Activated naive CD8-positive, alpha-beta T cell (primary cell): ENCODE results near the gene ATP2A1.
A peak's percentile ranks its signal among the peaks of the same experiment; 100 is the strongest.

Experiments
- H3K27ac Mint-ChIP-seq: one replicate; pipeline ENCODE4 v1.8.0; 2021; ENCODE audit warnings: mixed read lengths
- H3K27me3 Mint-ChIP-seq: one replicate; pipeline ENCODE4 v1.8.0; 2021; ENCODE audit warnings: mixed read lengths
- H3K36me3 Mint-ChIP-seq: one replicate; pipeline ENCODE4 v1.8.0; 2021; ENCODE audit warnings: mixed read lengths
- H3K4me1 Mint-ChIP-seq: one replicate; pipeline ENCODE4 v1.8.0; 2021; ENCODE audit warnings: low read depth, mixed read lengths
- H3K4me3 Mint-ChIP-seq: one replicate; pipeline ENCODE4 v1.8.0; 2021; ENCODE audit warnings: mild to moderate bottlenecking, mixed read lengths
- H3K9me3 Mint-ChIP-seq: one replicate; pipeline ENCODE4 v1.8.0; 2021; ENCODE audit warnings: low read depth, mixed read lengths

ATP2A1 gene

DNA sequence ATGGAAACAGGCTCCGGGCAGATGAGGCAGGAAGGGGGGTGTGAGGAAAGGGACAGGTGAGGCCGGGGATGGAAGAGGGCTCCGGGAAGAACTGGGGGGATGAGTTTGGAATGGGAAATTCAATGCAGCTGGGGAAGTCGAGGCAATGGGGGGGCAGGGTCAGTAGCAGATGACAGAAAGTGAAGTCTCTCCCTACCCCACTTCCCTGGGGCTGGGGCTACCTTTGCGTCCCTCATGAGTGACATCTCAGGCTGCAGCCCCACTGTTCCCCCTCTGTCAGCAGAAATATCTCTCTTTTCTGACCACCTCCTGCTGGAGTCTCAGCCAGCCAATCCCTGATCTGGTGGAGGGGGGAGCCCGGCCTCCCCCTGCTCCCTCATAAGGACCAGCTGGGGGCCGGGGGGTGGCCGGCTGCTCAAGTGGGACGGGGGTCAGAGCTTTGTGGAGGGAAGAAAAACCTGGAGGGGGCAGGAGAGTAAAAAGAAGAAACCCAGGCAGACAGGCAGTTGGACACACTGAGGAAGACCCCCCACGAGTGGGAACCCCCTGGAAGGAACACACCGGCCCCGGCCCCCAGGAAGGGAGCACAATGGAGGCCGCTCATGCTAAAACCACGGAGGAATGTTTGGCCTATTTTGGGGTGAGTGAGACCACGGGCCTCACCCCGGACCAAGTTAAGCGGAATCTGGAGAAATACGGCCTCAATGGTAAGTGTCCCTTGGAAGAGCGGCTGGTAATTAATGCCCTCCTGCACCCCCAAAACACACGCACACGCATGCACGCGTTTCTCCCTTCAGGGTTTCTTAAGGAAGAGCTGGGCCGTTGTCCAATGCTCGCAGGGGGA lies at the start of gene ATP2A1:
ATP2A1 (plus strand) TSS at position 406 of the 844 bp plus-strand sequence; CDS start at position 590, 184 bp downstream.
- Mint-ChIP-seq H3K4me1 (peaks cover 9% of the 10 kb centered on the region), H3K9me3 (no peaks in the 10 kb centered on the region), H3K27me3 (peaks cover 9% of the 10 kb centered on the region), H3K27ac (peak within 1 kb of the TSS; percentile 83), H3K4me3 (peak within 1 kb of the TSS; percentile 89), H3K36me3 (no peaks in the 10 kb centered on the region)

DNA sequence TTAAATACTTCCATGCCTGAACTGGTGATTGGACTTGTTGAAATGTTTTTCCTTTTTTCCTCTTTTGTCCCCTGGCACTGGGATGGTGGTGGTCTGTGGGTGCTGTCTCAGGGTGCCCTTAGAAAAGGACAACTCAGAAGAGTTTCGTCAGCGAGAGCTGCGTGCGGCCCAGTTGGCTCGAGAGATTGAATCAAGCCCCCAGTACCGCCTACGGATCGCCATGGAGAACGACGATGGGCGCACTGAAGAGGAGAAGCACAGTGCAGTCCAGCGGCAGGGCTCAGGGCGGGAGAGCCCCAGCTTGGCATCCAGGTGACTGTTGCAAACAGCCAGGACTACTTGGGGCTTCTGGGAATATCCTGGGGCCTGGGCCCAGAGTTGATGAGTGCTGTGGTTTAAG lies 48.5 kb upstream of the ATP2A1 start:
- Mint-ChIP-seq H3K4me3 (no peak overlapping the region), H3K27me3 (no peaks in the 10 kb centered on the region), H3K36me3 (peaks cover 14% of the 10 kb centered on the region), H3K27ac (no peak overlapping the region), H3K9me3 (no peaks in the 10 kb centered on the region), H3K4me1 (peaks cover 46% of the 10 kb centered on the region)

GRCh38 chr16:28830531-28830930 lies 47.8 kb upstream of the ATP2A1 start:
- Mint-ChIP-seq H3K27me3 (no peaks in the 10 kb centered on the region), H3K4me3 (no peak overlapping the region), H3K36me3 (peaks cover 10% of the 10 kb centered on the region), H3K27ac (peak overlapping the region; percentile 50), H3K9me3 (no peaks in the 10 kb centered on the region), H3K4me1 (peaks cover 39% of the 10 kb centered on the region)

GRCh38 chr16:28834349-28834748 lies 43.9 kb upstream of the ATP2A1 start:
- no peaks in the 10 kb centered on the region for H3K9me3 Mint-ChIP-seq
- H3K27me3 Mint-ChIP-seq, result no peaks in the 10 kb centered on the region
- H3K4me3 Mint-ChIP-seq, result no peak overlapping the region
- H3K27ac Mint-ChIP-seq, result no peak overlapping the region
- peaks cover 7% of the 10 kb centered on the region for H3K36me3 Mint-ChIP-seq
- peaks cover 12% of the 10 kb centered on the region for H3K4me1 Mint-ChIP-seq

DNA sequence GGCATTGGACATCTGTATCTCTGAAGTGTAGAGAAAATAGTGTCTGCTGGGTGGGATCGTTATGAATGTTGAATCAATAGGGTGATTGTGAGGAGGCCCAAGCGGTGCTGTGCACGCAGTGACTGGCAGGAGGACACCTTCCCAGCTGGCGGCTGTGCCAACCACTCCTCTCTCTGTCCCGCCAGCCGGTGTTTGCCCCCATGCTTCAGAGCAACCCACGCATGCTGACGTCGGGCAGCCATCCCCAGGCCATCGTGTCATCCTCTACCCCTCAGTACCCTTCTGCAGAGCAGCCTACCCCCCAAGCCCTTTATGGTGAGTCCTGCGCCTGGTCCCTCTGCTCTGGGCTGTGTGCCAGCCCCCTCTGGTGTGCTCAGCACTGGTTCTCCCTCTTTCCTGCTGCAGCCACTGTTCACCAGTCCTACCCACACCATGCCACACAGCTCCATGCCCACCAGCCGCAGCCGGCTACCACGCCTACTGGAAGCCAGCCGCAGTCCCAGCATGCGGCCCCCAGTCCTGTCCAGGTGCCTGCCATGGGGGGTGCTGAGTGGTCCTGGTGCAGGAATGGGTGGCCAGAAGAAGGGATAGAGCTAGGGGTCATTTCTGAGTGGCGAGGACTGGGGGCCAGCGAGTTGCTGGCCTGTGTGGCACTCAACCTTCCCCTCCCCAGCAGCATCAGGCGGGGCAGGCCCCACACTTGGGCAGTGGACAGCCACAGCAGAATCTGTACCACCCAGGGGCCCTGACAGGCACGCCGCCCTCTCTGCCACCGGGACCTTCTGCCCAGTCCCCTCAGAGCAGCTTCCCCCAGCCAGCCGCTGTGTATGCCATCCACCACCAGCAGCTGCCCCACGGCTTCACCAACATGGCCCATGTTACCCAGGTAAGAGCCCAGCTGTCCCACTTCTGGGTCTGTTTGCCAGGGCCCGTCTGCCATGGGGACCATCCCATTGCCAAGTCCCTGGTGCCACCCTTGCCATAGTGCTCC lies 43.1 kb upstream of the ATP2A1 start:
- Mint-ChIP-seq H3K27ac (peak overlapping the region; percentile 34), H3K27me3 (no peaks in the 10 kb centered on the region), H3K4me3 (no peak overlapping the region), H3K9me3 (no peaks in the 10 kb centered on the region), H3K36me3 (peaks cover 7% of the 10 kb centered on the region), H3K4me1 (peaks cover 10% of the 10 kb centered on the region)

DNA sequence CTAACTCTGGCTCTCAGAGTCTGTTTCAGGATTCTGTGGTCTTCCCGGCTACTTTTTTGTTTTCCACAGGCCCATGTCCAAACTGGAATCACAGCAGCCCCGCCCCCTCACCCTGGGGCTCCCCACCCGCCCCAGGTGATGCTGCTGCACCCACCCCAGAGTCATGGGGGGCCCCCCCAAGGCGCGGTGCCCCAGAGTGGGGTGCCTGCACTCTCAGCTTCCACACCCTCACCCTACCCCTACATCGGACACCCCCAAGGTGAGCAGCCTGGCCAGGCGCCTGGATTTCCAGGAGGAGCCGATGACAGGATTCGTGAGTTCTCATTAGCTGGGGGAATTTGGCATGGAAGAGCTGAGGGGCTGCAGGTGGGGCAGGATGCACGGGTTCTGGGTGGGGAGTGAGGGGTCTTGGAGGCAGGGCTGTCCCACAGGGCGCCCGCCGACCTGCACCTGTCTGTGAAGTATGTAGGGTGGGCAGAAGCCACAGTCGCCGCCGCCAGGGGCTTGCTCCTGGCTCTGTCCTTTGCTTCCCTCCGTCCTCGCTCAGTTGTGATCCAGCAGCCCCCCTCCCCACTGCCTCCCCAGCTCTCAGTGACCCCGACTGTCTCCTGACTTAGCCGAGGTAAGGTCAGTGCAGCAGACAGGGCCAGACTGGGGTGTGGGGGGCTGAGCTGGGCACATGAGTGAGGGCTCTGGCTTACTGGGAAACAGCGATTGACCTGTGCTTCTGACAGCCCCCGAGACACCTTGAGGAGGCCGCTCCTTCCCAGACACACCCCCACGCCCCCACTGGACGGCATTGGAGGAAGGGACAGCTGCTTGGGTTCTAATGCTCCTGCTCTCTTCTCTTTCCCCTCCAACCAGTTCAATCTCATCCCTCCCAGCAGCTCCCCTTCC lies 42.2 kb upstream of the ATP2A1 start:
- no peaks in the 10 kb centered on the region for H3K27me3 Mint-ChIP-seq
- no peaks in the 10 kb centered on the region for H3K9me3 Mint-ChIP-seq
- no peak overlapping the region for H3K27ac Mint-ChIP-seq
- H3K36me3 Mint-ChIP-seq, result peaks cover 7% of the 10 kb centered on the region
- peaks cover 6% of the 10 kb centered on the region for H3K4me1 Mint-ChIP-seq
- H3K4me3 Mint-ChIP-seq, result no peak overlapping the region

DNA sequence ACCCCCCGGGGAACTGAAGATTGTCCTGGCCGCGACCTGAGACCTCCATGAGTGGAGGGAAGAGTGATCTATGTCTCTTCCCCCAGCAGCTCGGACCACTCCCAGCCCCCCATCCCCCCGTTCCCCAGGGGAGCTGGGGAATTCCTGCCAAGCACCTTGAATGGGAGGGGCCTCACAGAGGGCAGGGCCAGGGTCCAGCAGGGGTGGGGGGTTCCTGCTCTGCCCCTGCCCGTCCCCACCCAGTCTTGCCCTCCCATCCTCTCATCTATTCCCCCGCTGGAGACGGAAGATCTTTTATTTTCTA lies 41.6 kb upstream of the ATP2A1 start:
- no peaks in the 10 kb centered on the region for H3K9me3 Mint-ChIP-seq
- peaks cover 7% of the 10 kb centered on the region for H3K36me3 Mint-ChIP-seq
- H3K27ac Mint-ChIP-seq, result no peak overlapping the region
- H3K4me1 Mint-ChIP-seq, result peaks cover 6% of the 10 kb centered on the region
- no peaks in the 10 kb centered on the region for H3K27me3 Mint-ChIP-seq
- no peak overlapping the region for H3K4me3 Mint-ChIP-seq

DNA sequence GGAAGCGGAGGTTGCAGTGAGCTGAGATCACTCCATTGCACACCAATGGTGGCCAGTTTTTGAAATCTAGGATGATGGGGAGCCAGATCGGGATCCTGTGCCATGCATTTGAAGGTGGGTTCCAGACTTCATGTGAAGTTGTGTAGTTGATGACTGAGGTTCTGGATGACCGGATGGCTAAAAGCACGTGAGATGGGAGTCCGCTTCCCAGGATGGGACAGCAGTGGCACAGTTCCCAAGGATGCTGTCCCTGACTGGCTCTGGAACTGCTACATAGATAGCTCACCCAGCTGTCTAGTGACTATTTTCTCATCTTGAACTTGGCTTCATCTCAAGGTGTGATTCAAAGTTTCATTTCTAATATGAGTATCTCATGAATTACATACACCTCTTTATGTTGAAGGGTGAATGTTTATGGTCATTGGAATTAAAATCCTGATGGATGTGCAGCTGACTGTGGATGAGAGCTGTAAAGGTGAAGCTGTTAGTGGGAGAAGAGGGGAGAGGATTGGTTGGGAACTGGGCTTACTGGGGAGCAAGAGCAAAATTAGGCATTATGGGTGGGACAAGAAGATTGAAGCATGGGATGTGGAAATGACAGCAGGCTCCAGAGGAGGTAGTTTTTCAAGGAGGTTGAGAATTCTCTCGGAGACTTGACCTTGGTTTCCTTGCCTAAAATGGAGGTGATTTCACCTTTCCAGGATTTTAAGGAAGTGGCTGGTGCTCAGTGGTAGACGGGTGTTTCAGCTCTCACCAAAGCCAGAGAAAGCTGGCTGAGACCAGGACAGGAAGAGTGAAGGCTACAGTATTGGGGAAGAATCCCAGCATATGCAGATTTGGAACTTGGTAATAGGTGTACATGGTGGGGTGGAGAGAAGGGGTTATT lies 40.4 kb upstream of the ATP2A1 start:
- H3K9me3 Mint-ChIP-seq, result no peaks in the 10 kb centered on the region
- peaks cover 6% of the 10 kb centered on the region for H3K4me1 Mint-ChIP-seq
- H3K4me3 Mint-ChIP-seq, result no peak overlapping the region
- H3K27ac Mint-ChIP-seq, result peak overlapping the region; percentile 83
- peaks cover 6% of the 10 kb centered on the region for H3K36me3 Mint-ChIP-seq
- no peaks in the 10 kb centered on the region for H3K27me3 Mint-ChIP-seq

- Mint-ChIP-seq H3K4me3 (no peak overlapping the region), H3K9me3 (no peaks in the 10 kb centered on the region), H3K36me3 (peaks cover 6% of the 10 kb centered on the region), H3K27me3 (no peaks in the 10 kb centered on the region), H3K4me1 (peaks cover 7% of the 10 kb centered on the region), H3K27ac (peak overlapping the region; percentile 83)
Measured at GRCh38 chr16:28838558-28838918, 39.8 kb upstream of the ATP2A1 start.

DNA sequence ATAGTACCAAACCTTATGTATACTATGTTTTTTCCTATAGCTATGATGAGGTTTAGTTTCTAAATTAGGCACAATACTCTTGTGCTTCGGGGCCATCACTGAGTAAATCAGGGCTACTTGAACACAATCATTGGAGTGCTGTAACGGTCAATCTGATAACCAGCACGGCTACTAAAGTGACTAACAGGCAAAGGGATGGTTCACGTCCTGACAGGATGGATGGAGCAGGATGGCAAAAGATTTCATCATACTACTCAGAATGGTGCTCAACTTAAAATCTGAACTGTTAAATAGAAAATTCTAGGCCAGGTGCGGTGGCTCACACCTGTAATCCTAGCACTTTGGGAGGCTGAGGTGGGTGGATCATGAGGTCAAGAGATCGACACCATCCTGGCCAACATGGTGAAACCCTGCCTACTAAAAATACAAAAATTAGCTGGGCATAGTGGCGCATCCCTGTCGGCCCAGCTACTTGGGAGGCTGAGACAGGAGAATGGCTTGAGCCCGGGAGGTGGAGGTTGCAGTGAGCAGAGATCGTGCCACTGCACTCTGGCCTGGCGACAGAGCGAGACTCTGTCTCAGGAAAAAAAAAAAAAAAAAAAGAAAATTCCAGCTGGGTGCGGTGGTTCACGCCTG lies 39.2 kb upstream of the ATP2A1 start:
- Mint-ChIP-seq H3K36me3 (peaks cover 5% of the 10 kb centered on the region), H3K9me3 (no peaks in the 10 kb centered on the region), H3K4me3 (no peak overlapping the region), H3K27me3 (no peaks in the 10 kb centered on the region), H3K4me1 (peaks cover 7% of the 10 kb centered on the region), H3K27ac (peak overlapping the region; percentile 64)

DNA sequence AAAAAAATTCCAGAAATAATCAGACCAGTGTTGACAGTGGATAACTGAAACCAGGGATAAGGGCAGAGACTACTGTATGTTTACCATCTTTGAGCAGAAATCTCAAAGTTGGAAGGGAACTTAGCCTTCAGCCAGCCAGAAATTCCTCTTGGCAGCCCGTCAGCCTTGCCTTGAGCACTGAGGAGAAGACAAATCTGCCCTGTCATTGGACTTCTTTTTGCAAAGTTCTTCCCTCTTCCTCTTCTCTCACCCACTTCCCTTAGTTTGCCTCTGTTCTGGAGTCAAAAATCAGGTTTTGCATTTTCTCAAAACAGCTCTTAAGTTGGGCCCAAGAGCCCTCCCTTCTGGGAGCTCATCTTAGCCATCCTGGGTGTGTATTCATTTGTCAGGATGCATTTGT lies 38.4 kb upstream of the ATP2A1 start:
- no peaks in the 10 kb centered on the region for H3K27me3 Mint-ChIP-seq

GRCh38 chr16:28842696-28843095 lies 35.6 kb upstream of the ATP2A1 start:
- peak overlapping the region; percentile 44 for H3K4me3 Mint-ChIP-seq
- no peak overlapping the region for H3K27ac Mint-ChIP-seq
- peaks cover 32% of the 10 kb centered on the region for H3K4me1 Mint-ChIP-seq
- peaks cover 11% of the 10 kb centered on the region for H3K36me3 Mint-ChIP-seq
- no peaks in the 10 kb centered on the region for H3K9me3 Mint-ChIP-seq
- H3K27me3 Mint-ChIP-seq, result no peaks in the 10 kb centered on the region

More for the DNA sequence above, 38.4 kb upstream of the ATP2A1 start:
- Mint-ChIP-seq H3K27ac (peak overlapping the region; percentile 54), H3K36me3 (peaks cover 5% of the 10 kb centered on the region), H3K4me1 (peaks cover 14% of the 10 kb centered on the region), H3K4me3 (no peak overlapping the region), H3K9me3 (no peaks in the 10 kb centered on the region)

- H3K27me3 Mint-ChIP-seq, result no peaks in the 10 kb centered on the region
- H3K36me3 Mint-ChIP-seq, result peaks cover 9% of the 10 kb centered on the region
- peak overlapping the region; percentile 97 for H3K4me3 Mint-ChIP-seq
- H3K9me3 Mint-ChIP-seq, result no peaks in the 10 kb centered on the region
- peaks cover 29% of the 10 kb centered on the region for H3K4me1 Mint-ChIP-seq
- H3K27ac Mint-ChIP-seq, result no peak overlapping the region
Measured at GRCh38 chr16:28843766-28844165, 34.5 kb upstream of the ATP2A1 start.
